ENCODE measurements around the gene AK8.

DNA sequence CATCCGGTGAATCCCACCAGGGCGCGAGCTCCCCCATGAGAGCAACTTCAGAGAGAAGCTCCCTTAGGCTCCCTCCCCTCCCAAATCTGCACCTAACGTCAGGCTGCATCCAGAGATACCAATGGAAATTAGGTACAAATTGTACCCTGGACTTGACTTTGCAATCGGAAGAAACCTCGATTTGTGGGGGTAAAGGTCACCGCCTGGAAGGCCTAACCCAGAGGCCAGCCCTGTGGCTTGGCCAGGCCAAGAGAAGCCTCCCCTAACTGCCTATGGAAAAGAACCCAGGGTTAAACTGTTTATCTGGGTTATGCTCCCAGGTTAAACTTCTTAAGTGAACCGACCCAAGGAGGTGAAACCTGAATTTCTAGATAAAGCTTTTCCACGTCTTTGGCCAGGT lies 127.4 kb downstream of the AK8 start:
- no peak for TF ChIP-seq EP300 (IDR thresholded peaks at IDR 0.05)
- TF ChIP-seq, protein P1, sequence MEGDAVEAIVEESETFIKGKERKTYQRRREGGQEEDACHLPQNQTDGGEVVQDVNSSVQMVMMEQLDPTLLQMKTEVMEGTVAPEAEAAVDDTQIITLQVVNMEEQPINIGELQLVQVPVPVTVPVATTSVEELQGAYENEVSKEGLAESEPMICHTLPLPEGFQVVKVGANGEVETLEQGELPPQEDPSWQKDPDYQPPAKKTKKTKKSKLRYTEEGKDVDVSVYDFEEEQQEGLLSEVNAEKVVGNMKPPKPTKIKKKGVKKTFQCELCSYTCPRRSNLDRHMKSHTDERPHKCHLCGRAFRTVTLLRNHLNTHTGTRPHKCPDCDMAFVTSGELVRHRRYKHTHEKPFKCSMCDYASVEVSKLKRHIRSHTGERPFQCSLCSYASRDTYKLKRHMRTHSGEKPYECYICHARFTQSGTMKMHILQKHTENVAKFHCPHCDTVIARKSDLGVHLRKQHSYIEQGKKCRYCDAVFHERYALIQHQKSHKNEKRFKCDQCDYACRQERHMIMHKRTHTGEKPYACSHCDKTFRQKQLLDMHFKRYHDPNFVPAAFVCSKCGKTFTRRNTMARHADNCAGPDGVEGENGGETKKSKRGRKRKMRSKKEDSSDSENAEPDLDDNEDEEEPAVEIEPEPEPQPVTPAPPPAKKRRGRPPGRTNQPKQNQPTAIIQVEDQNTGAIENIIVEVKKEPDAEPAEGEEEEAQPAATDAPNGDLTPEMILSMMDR (IDR thresholded peaks at IDR 0.05): no peak
